PC-9 (cell line): Measurements from ENCODE around the gene FAM163B.

ENCODE experiments used
- CTCF ChIP-seq: fragments of 200-600 bp; sonication (generic); conservative IDR thresholded peaks from 2 replicates; pipeline ENCODE4 v1.6.1; 2017; ENCODE audit warnings: mixed run types, antibody characterized with exemption, mild to moderate bottlenecking, moderate library complexity
- EZH2 ChIP-seq: fragments of 200-600 bp; sonication (generic); IDR thresholded peaks from 2 replicates; pipeline ENCODE4 v1.8.0; 2017; ENCODE audit warnings: antibody characterized with exemption, low read depth

DNA sequence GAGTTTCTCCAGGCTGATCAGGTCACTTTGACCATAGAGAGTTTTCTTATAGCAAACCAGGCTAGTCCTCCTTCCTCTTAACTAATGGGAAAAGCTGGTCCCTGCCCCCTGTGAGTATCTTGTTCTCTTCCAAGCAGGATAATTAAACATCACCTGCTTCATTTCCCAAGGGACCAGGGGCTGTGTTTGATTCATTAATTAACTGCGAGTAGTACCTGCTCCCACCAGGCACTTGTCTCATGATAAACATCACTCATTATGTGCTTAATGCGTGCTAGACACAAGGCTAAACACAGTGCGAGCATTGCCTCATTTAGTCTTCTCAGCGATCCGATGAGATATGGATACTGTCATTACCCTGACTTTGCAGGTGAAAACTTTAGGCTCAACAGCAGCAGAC, 1.7 kb upstream of the FAM163B start:
- TF ChIP-seq CTCF (no peak), EZH2 (no peak)
